Smooth muscle cell of the coronary artery (primary cell): Measurements from ENCODE around the gene JUP. TPM values are rescaled to one million over a fixed set of nuclear protein-coding genes. Genes with fewer than 3 reads are reported as not detected.

Source experiments
- total RNA-seq: library from RNA; depleted of rRNA; stranded (reverse); fragments of >200 nt; gene quantifications from 2 replicates; pipeline ENCODE4 v1.2.3, GENCODE V29; 2014; ENCODE audit warnings: low replicate concordance

Gene JUP
- 2.3 and 59.7 TPM in 2 replicates for total RNA-seq

GRCh38 chr17:41786227-41787020, at the start of gene JUP:
Gene JUP, minus strand, starts transcription at chr17:41786711. Its CDS starts 14,857 bp downstream, at chr17:41771854.

GRCh38 chr17:41835800-41836549, 49.5 kb upstream of the JUP start, which contains the start of gene NT5C3B:
Gene NT5C3B, minus strand, starts transcription at chr17:41836232. Its CDS starts 39 bp downstream, at chr17:41836193.

DNA sequence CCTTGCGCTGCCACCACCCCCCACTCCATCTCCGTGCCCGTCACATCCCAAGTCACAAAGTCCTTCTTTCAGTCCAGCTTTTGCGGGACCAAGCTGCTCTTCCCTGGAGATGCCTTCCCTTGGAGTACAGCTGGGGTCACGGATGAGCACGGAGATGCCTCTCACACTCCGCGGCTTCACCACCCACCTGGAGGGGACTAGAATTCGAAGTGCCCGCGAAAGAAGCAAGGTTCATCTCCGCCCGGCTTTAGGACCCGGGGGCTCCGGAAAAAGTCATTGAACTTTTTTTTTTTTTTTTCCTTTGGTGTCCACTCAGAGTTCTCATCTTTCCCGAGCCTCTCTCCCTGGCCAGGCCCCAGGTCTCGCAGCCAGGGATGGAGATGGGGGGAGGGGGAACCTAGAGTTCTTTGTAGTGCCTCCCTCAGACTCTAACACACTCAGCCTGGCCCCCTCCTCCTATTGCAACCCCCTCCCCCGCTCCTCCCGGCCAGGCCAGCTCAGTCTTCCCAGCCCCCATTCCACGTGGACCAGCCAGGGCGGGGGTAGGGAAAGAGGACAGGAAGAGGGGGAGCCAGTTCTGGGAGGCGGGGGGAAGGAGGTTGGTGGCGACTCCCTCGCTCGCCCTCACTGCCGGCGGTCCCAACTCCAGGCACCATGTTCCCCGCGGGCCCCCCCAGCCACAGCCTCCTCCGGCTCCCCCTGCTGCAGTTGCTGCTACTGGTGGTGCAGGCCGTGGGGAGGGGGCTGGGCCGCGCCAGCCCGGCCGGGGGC, 26.1 kb upstream of the JUP start, which contains the start of gene FKBP10:
Gene FKBP10, plus strand, starts transcription at position 624 of the 771 bp plus-strand sequence. Its CDS starts 31 bp downstream, at position 655.

DNA sequence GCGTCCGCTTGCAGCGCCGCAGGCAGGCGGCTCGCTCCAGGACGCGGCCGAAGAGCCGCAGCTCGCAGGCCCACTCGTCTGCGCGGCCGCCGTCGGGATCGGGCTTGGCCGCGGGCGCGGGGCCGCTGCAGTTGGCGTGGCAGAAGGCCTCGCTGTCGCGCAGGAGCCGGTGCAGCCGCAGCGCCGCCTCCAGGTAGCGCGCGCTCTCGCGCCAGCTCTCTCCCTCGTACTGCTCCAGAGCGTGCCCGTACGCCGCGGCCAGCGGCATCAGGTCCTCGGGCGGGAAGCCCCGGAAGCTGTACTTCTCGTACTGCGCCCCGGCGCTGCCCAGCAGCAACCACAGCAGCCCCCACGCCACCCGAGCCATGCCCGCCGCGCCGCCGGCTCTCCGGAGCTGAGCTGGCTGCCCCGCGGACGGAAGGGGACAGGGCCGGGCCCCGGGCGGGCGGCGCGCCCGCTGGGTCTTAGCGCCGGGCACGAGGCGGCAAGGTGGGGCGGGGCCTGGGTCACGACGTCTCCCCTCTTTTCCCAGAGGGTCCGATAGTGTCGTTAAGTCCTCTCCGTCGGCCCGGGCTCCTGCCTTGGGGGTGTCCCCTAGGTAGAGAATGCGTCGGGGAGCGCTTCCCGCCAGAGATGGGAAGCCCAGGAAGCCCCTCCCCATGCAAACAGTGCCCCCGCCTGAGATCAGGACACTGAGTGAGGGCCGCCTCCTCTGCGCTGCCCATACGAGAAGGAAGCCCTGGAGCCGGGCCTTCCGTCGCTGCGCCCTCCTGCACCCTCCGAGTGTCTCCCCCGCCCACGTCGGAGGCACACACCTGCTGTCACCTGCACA, 25.3 kb upstream of the JUP start, which contains the start of gene P3H4:
Gene P3H4, minus strand, starts transcription at position 401 of the 832 bp plus-strand sequence. Its CDS starts 34 bp downstream, at position 367.

GRCh38 chr17:41734139-41734948, 52.2 kb downstream of the JUP start, which contains the start of gene HAP1:
Gene HAP1, minus strand, starts transcription at chr17:41734643. Its CDS starts 9 bp downstream, at chr17:41734634.

DNA sequence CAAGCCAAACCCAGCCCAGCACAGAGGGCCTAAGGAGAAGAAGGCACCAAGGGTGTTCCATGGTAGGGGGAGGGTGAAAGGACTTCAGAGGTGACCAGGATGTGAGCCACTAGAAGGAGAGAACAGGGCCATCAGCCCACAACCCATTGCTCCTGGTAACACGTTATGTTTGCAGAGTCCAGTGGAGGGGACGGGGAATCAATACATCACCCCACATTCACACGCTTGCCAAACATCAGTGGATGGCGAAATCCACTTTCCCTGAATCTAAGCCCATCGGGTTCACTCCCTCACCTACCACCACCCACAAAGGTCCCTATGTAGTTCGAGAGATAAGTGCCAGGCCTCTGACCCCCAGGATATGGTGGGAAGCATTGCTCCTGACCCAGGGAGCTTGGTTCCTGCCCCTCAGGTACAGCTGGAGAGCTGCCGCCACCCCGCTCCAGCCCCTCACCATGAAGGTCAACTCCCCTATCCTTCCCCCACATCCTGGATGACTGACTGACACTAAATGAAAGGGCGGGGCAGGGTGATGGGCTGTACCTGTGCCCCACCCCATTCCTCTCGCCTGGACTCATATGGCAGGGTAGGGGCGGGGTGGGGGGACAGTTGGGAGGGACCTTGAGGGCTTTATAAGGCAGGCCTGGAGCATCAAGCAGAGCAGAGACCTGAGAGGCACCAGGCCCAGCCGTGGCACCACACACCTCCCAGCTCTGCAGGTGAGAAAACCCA, 74.7 kb downstream of the JUP start, which contains the start of gene GAST:
Gene GAST, plus strand, starts transcription at position 663 of the 732 bp plus-strand sequence. CDS start 3,106 bp downstream, outside the sequence.

Other genes with a start within 250 kb of the JUP start
- not detected in 2 replicates for gene KRT9, start 214.7 kb downstream of the JUP start, total RNA-seq
- 0.23 TPM in 1 of 2 replicates, not detected in the other for gene KRT14, start 199.8 kb downstream of the JUP start, total RNA-seq
- 0.15 and 0.35 TPM in 2 replicates for gene KRT16, start 173.9 kb downstream of the JUP start, total RNA-seq
- gene KRT17, start 162.1 kb downstream of the JUP start, total RNA-seq = 0.47 and 4.3 TPM in 2 replicates
- gene EIF1, start 97.8 kb downstream of the JUP start, total RNA-seq = 82.7 and 93.4 TPM in 2 replicates
- gene GAST, start 74.4 kb downstream of the JUP start, total RNA-seq = not detected in 2 replicates
- 0.08 and 0.12 TPM in 2 replicates for gene HAP1, start 52.1 kb downstream of the JUP start, total RNA-seq
- 90.3 and 133 TPM in 2 replicates for gene P3H4, start 25.2 kb upstream of the JUP start, total RNA-seq
- 494 and 761 TPM in 2 replicates for gene FKBP10, start 26.3 kb upstream of the JUP start, total RNA-seq
- gene NT5C3B, start 49.5 kb upstream of the JUP start, total RNA-seq = 66.8 and 70.7 TPM in 2 replicates
- gene KLHL10, start 51.1 kb upstream of the JUP start, total RNA-seq = 0.08 and 0.12 TPM in 2 replicates
- 19.8 and 24.4 TPM in 2 replicates for gene KLHL11, start 78.7 kb upstream of the JUP start, total RNA-seq
- gene ACLY, start 132.2 kb upstream of the JUP start, total RNA-seq = 112 and 253 TPM in 2 replicates
- 0.35 and 0.90 TPM in 2 replicates for gene ODAD4, start 143.9 kb upstream of the JUP start, total RNA-seq
- 51.1 and 97.1 TPM in 2 replicates for gene CNP, start 180.1 kb upstream of the JUP start, total RNA-seq
- 70.9 and 71.8 TPM in 2 replicates for gene DNAJC7, start 230.7 kb upstream of the JUP start, total RNA-seq
- 17.3 and 27.1 TPM in 2 replicates for gene NKIRAS2, start 233.4 kb upstream of the JUP start, total RNA-seq